A549 (cell line): ENCODE data around the gene IST1. TPM values are rescaled to one million over a fixed set of nuclear protein-coding genes. Genes with fewer than 3 reads are reported as not detected.

ENCODE experiments used
- ATAC-seq, 2 experiments: fragments of 200-7000 bp in 1 of 2; fragments of >200 bp in 1 of 2; cut with Nextera tagmentation in 1 of 2; cut with Tn5 transposase in 1 of 2; 3 replicates each; pipeline versions ENCODE4 v1.8.0 to v1.9.1; 2018 to 2020; ENCODE audit warnings: mild to moderate bottlenecking in 1 of 2, moderate library complexity in 1 of 2
- CTCF ChIA-PET: fragments of 300-600 bp; sonication (Branson Sonifier 250); formaldehyde crosslinking; extraction: SDS; loops from one replicate; lab custom pipeline; 2021; ENCODE audit warnings: antibody characterized with exemption, inconsistent platforms; lab: Yijun Ruan, JAX
- POLR2A ChIA-PET: fragments of 350-600 bp; formaldehyde crosslinking; extraction: SDS; loops from one replicate; lab custom pipeline; 2021; ENCODE audit warnings: antibody characterized with exemption, inconsistent platforms; lab: Yijun Ruan, JAX
- DNase-seq, 2 experiments: peaks; one replicate each; pipeline versions ENCODE4 v3.0.0 to v3.0.0-alpha.2; 2011 to 2016; ENCODE audit warnings: low read depth in 1 of 2, low spot score in 1 of 2
- FAIRE-seq: peaks from 2 replicates; lab custom pipeline; 2011; peaks lifted over from hg19 to GRCh38; lab: Jason Lieb, UNC
- H3K27ac ChIP-seq, 2 experiments: fragments of >200 bp; sonication (Bioruptor Twin); formaldehyde crosslinking; 3 replicates each; pipeline ENCODE4 v1.5.1; 2016 to 2017
- H3K4me1 ChIP-seq: fragments of >200 bp; sonication (Bioruptor Twin); formaldehyde crosslinking; 3 replicates; pipeline ENCODE4 v1.6.1; 2016
- H3K4me2 ChIP-seq: fragments of >200 bp; sonication (Bioruptor Twin); formaldehyde crosslinking; 3 replicates; pipeline ENCODE4 v1.6.1; 2016
- H3K4me3 ChIP-seq: fragments of >200 bp; sonication (Bioruptor Twin); formaldehyde crosslinking; 3 replicates; pipeline ENCODE4 v1.5.1; 2016
- H3K9me3 ChIP-seq: fragments of >200 bp; sonication (Bioruptor Twin); formaldehyde crosslinking; 3 replicates; pipeline ENCODE4 v1.6.1; 2016
- BHLHE40 ChIP-seq: IDR thresholded peaks from 2 replicates; pipeline ENCODE4 v1.6.1; 2012; ENCODE audit warnings: low read depth, low read length, inconsistent platforms
- CEBPB ChIP-seq, 2 experiments: fragments of >200 bp in 1 of 2; sonication (Bioruptor Twin) in 1 of 2; formaldehyde crosslinking in 1 of 2; IDR thresholded peaks; 2 replicates each; pipeline ENCODE4 v1.6.1; 2012 to 2016
- CHD2 ChIP-seq: fragments of 150-350 bp; IDR thresholded peaks from 2 replicates; pipeline ENCODE4 v1.6.1; 2014; ENCODE audit warnings: low read length; ENCODE audit not compliant: partially characterized antibody
- EHF ChIP-seq: fragments of 250-450 bp; sonication (Bioruptor Pico); IDR thresholded peaks from 2 replicates; pipeline ENCODE4 v1.5.0; 2020; ENCODE audit warnings: mild to moderate bottlenecking
- EHMT2 ChIP-seq: fragments of 200-600 bp; sonication (generic); IDR thresholded peaks from 2 replicates; pipeline ENCODE4 v1.6.1; 2016; ENCODE audit warnings: antibody characterized with exemption, low read depth, mild to moderate bottlenecking, moderate library complexity
- FOSL2 ChIP-seq, 2 experiments: fragments of 450-650 bp in 1 of 2; fragments of >200 bp in 1 of 2; sonication (Bioruptor Twin) in 1 of 2; formaldehyde crosslinking; IDR thresholded peaks; 2 replicates each; pipeline versions ENCODE4 v1.5.0 to v1.6.1; 2016 to 2020; ENCODE audit warnings: mild to moderate bottlenecking in 1 of 2, moderate library complexity in 1 of 2
- HOXB5 ChIP-seq: fragments of 250-450 bp; sonication (Bioruptor Pico); IDR thresholded peaks from 2 replicates; pipeline ENCODE4 v1.5.0; 2020; ENCODE audit warnings: mild to moderate bottlenecking, moderate library complexity
- JUN ChIP-seq, 2 experiments: fragments of >200 bp; sonication (Bioruptor Twin); formaldehyde crosslinking; IDR thresholded peaks; 2 replicates in 1 of 2; 3 replicates in 1 of 2; pipeline ENCODE4 v1.6.1; 2016 to 2017
- JUNB ChIP-seq: fragments of >200 bp; sonication (Bioruptor Twin); formaldehyde crosslinking; IDR thresholded peaks from 2 replicates; pipeline ENCODE4 v1.6.1; 2016
- KDM5A ChIP-seq: fragments of 200-600 bp; sonication (generic); IDR thresholded peaks from 2 replicates; pipeline ENCODE4 v1.6.1; 2016; ENCODE audit warnings: antibody characterized with exemption, mild to moderate bottlenecking
- MAZ ChIP-seq: fragments of 150-350 bp; IDR thresholded peaks from 2 replicates; pipeline ENCODE4 v1.6.1; 2014; ENCODE audit warnings: antibody characterized with exemption, low read depth, low read length, borderline replicate concordance
- MYC ChIP-seq: IDR thresholded peaks from 2 replicates; pipeline ENCODE4 v1.6.1; 2012; ENCODE audit warnings: mild to moderate bottlenecking, inconsistent platforms, low read length, improper control_type of control experiment, borderline replicate concordance
- PHF8 ChIP-seq: fragments of 200-600 bp; sonication (generic); IDR thresholded peaks from 2 replicates; pipeline ENCODE4 v1.6.1; 2016; ENCODE audit warnings: low read depth, mild to moderate bottlenecking, antibody characterized with exemption, moderate library complexity, borderline replicate concordance
- POLR2A ChIP-seq: IDR thresholded peaks from 2 replicates; pipeline ENCODE4 v1.6.1; 2012; ENCODE audit warnings: mild to moderate bottlenecking, low read length
- RAD21 ChIP-seq, 2 experiments: fragments of >200 bp in 1 of 2; sonication (Bioruptor Twin) in 1 of 2; formaldehyde crosslinking in 1 of 2; IDR thresholded peaks in 1 of 2; conservative IDR thresholded peaks in 1 of 2; 2 replicates in 1 of 2; 3 replicates in 1 of 2; pipeline ENCODE4 v1.6.1; 2012 to 2018; ENCODE audit warnings: inconsistent platforms in 1 of 2
- RARB ChIP-seq: fragments of 250-450 bp; sonication (Bioruptor Pico); IDR thresholded peaks from 2 replicates; pipeline ENCODE4 v1.8.0; 2021; ENCODE audit warnings: mild to moderate bottlenecking, moderate library complexity
- SREBF2 ChIP-seq: fragments of 450-650 bp; IDR thresholded peaks from 2 replicates; pipeline ENCODE4 v1.6.1; 2014; ENCODE audit warnings: mild to moderate bottlenecking, moderate library complexity
- WGBS: methylation state at CpG from one replicate; pipeline ENCODE4 v1.1.6; 2017; ENCODE audit errors: missing lambda C conversion rate; 5-methylcytosine and 5-hydroxymethylcytosine counted together
- polyA plus RNA-seq, 4 experiments: library from polyadenylated mRNA; depleted of rRNA in 3 of 4; stranded (reverse); fragments of >200 nt; fragmentation: RNase III in 1 of 4; extraction: RNeasy Plus Mini Kit Qiagen cat#74134 plus additional on column Dnase treatment in 1 of 4; gene quantifications; 2 replicates in 3 of 4; 3 replicates in 1 of 4; pipeline ENCODE4 v1.2.3, GENCODE V29; 2011 to 2017
- TF ChIP-seq, protein P1 (sequence below): fragments of 450-650 bp; IDR thresholded peaks from 2 replicates; pipeline ENCODE4 v1.6.1; 2014; ENCODE audit warnings: antibody characterized with exemption
- TF ChIP-seq, protein P2 (sequence below): IDR thresholded peaks from 2 replicates; pipeline ENCODE4 v1.6.1; 2012
- TF ChIP-seq, protein P3 (sequence below): fragments of 250-450 bp; sonication (Bioruptor Pico); IDR thresholded peaks from 2 replicates; pipeline ENCODE4 v1.5.0; 2021; ENCODE audit warnings: mild to moderate bottlenecking, moderate library complexity, borderline replicate concordance
- TF ChIP-seq, protein P4 (sequence below): IDR thresholded peaks from 2 replicates; pipeline ENCODE4 v1.6.1; 2012
- TF ChIP-seq, protein P5 (sequence below): fragments of 250-450 bp; sonication (Bioruptor Pico); IDR thresholded peaks from 2 replicates; pipeline ENCODE4 v1.5.0; 2020; ENCODE audit warnings: low read depth, mild to moderate bottlenecking, moderate library complexity
- TF ChIP-seq, protein P6 (sequence below): fragments of >200 bp; sonication (Bioruptor Twin); formaldehyde crosslinking; IDR thresholded peaks from 3 replicates; pipeline ENCODE4 v1.6.1; 2016
- TF ChIP-seq, protein P7 (sequence below): fragments of 200-600 bp; sonication (generic); IDR thresholded peaks from 2 replicates; pipeline ENCODE4 v1.6.1; 2016; ENCODE audit warnings: antibody characterized with exemption, mild to moderate bottlenecking, moderate library complexity

Gene IST1
- polyA plus RNA-seq, 2 of the 4 experiments (the other 2 are of a cell fraction), result 178 to 290 TPM

DNA sequence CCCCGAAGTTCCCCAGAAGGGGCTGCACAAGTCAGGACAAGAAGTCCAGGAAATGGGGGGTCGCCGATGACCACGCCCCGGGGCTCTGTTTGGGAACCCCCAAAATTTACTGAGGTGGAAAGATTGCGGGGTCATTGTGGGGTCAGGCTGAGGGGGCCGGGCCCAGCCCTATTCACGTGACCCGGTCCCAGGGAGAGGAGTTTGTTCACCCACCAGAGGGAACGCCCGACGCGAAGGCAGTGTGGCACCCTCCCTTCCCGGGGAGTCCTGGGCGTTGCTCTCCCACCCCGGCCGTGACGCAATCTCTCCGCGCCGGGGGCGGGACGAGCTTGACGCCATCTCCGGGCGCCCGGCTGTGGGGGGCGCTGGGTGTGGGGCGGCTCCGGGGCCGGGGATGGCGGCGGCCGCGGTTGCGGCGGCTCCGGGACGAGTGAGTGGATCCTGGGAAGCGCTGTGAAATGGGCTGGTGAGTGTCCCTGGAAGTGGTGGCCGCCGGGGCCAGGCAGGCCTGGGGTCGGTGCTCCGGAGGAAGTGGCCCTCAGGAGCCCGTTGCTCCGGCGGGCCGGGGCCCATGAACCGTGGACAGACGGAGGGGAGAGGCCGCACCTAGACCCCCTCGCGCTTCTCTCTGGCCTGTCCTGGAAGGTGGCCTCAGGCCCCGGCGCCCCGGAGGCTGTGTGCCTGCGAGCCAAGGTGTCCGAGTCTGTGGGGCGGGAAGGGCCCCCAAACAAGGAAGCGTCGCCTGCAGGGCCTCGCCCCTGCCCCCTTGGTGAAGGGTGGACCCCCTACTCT, 49.5 kb upstream of the IST1 start, which contains the start of gene ATXN1L:
TSS of gene ATXN1L (plus strand) at position 338 of the 792 bp plus-strand sequence. CDS start 3,765 bp downstream, outside the sequence.
- CTCF ChIA-PET, result interaction anchor here (1.2 kb wide), 1 partner anchor 116 kb away, joined by 3 read pairs; no protein-coding TSS in a partner anchor
- TF ChIP-seq, protein P1, sequence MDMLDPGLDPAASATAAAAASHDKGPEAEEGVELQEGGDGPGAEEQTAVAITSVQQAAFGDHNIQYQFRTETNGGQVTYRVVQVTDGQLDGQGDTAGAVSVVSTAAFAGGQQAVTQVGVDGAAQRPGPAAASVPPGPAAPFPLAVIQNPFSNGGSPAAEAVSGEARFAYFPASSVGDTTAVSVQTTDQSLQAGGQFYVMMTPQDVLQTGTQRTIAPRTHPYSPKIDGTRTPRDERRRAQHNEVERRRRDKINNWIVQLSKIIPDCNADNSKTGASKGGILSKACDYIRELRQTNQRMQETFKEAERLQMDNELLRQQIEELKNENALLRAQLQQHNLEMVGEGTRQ, result peak; percentile 76
- TF ChIP-seq SREBF2, result no peak
- no peak for TF ChIP-seq HOXB5 (CRISPR knock-in tag)
- TF ChIP-seq, protein P2, sequence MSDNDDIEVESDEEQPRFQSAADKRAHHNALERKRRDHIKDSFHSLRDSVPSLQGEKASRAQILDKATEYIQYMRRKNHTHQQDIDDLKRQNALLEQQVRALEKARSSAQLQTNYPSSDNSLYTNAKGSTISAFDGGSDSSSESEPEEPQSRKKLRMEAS, result peak; percentile 67
- TF ChIP-seq JUN (IDR thresholded peaks at IDR 0.05), result peak; percentile 70 to 92
- TF ChIP-seq MYC, result 0 out of 2 replicates have a peak, but pooled peaks have one; percentile 55
- no peak for TF ChIP-seq EHF (CRISPR knock-in tag)
- TF ChIP-seq, protein P3, sequence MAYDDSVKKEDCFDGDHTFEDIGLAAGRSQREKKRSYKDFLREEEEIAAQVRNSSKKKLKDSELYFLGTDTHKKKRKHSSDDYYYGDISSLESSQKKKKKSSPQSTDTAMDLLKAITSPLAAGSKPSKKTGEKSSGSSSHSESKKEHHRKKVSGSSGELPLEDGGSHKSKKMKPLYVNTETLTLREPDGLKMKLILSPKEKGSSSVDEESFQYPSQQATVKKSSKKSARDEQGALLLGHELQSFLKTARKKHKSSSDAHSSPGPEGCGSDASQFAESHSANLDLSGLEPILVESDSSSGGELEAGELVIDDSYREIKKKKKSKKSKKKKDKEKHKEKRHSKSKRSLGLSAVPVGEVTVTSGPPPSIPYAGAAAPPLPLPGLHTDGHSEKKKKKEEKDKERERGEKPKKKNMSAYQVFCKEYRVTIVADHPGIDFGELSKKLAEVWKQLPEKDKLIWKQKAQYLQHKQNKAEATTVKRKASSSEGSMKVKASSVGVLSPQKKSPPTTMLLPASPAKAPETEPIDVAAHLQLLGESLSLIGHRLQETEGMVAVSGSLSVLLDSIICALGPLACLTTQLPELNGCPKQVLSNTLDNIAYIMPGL, result no peak
- TF ChIP-seq KDM5A, result peak; percentile 75
- TF ChIP-seq FOSL2 (IDR thresholded peaks at IDR 0.05), result no peak
- TF ChIP-seq FOSL2 (CRISPR knock-in tag; IDR thresholded peaks at IDR 0.05), result peak; percentile 43; the same call in 1 of the 2 replicates
- TF ChIP-seq, protein P4, sequence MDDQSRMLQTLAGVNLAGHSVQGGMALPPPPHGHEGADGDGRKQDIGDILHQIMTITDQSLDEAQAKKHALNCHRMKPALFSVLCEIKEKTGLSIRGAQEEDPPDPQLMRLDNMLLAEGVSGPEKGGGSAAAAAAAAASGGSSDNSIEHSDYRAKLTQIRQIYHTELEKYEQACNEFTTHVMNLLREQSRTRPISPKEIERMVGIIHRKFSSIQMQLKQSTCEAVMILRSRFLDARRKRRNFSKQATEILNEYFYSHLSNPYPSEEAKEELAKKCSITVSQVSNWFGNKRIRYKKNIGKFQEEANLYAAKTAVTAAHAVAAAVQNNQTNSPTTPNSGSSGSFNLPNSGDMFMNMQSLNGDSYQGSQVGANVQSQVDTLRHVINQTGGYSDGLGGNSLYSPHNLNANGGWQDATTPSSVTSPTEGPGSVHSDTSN, result 0 out of 2 replicates have a peak, but pooled peaks have one; percentile 20
- TF ChIP-seq RARB (CRISPR knock-in tag), result peak; percentile 31; the same call in 1 of the 2 replicates
- TF ChIP-seq RAD21 (conservative IDR thresholded peaks at IDR 0.05 in 1 of 2, IDR thresholded peaks at IDR 0.05 in 1 of 2), result peak in 1 of 2 experiments; percentile 29; a peak in 1 of 5 replicates
- peak; percentile 97 for TF ChIP-seq MAZ
- TF ChIP-seq BHLHE40, result 0 out of 2 replicates have a peak, but pooled peaks have one; percentile 38
- TF ChIP-seq, protein P5, sequence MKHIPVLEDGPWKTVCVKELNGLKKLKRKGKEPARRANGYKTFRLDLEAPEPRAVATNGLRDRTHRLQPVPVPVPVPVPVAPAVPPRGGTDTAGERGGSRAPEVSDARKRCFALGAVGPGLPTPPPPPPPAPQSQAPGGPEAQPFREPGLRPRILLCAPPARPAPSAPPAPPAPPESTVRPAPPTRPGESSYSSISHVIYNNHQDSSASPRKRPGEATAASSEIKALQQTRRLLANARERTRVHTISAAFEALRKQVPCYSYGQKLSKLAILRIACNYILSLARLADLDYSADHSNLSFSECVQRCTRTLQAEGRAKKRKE (CRISPR knock-in tag), result no peak
- TF ChIP-seq PHF8, result peak; percentile 97
- TF ChIP-seq EHMT2, result no peak
- TF ChIP-seq, protein P6, sequence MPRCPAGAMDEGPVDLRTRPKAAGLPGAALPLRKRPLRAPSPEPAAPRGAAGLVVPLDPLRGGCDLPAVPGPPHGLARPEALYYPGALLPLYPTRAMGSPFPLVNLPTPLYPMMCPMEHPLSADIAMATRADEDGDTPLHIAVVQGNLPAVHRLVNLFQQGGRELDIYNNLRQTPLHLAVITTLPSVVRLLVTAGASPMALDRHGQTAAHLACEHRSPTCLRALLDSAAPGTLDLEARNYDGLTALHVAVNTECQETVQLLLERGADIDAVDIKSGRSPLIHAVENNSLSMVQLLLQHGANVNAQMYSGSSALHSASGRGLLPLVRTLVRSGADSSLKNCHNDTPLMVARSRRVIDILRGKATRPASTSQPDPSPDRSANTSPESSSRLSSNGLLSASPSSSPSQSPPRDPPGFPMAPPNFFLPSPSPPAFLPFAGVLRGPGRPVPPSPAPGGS, result peak; percentile 88
- TF ChIP-seq, protein P7, sequence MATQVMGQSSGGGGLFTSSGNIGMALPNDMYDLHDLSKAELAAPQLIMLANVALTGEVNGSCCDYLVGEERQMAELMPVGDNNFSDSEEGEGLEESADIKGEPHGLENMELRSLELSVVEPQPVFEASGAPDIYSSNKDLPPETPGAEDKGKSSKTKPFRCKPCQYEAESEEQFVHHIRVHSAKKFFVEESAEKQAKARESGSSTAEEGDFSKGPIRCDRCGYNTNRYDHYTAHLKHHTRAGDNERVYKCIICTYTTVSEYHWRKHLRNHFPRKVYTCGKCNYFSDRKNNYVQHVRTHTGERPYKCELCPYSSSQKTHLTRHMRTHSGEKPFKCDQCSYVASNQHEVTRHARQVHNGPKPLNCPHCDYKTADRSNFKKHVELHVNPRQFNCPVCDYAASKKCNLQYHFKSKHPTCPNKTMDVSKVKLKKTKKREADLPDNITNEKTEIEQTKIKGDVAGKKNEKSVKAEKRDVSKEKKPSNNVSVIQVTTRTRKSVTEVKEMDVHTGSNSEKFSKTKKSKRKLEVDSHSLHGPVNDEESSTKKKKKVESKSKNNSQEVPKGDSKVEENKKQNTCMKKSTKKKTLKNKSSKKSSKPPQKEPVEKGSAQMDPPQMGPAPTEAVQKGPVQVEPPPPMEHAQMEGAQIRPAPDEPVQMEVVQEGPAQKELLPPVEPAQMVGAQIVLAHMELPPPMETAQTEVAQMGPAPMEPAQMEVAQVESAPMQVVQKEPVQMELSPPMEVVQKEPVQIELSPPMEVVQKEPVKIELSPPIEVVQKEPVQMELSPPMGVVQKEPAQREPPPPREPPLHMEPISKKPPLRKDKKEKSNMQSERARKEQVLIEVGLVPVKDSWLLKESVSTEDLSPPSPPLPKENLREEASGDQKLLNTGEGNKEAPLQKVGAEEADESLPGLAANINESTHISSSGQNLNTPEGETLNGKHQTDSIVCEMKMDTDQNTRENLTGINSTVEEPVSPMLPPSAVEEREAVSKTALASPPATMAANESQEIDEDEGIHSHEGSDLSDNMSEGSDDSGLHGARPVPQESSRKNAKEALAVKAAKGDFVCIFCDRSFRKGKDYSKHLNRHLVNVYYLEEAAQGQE, result 0 out of 2 replicates have a peak, but pooled peaks have one; percentile 18
- peak; percentile 53 to 83; a peak in 2 of 4 replicates for TF ChIP-seq CEBPB (IDR thresholded peaks at IDR 0.05)
- no peak for TF ChIP-seq JUNB
- TF ChIP-seq POLR2A, result peak; percentile 92
- no peak for TF ChIP-seq CHD2
- POLR2A ChIA-PET, result interaction anchor here (1.0 to 1.5 kb wide), 2 partner anchors 37 to 49 kb away, joined by 4 to 5 read pairs; partner anchors contain the start of gene AP1G1
- H3K4me1 ChIP-seq, result peaks cover 7% of the 10 kb centered on the region
- peak; percentile 97 for ATAC-seq
- H3K9me3 ChIP-seq, result no peaks in the 10 kb centered on the region
- under 1% methylated on average over 19 of the region's 62 CpGs for WGBS
- peak within 1 kb of the TSS; percentile 96 to 99 for H3K27ac ChIP-seq
- peak within 1 kb of the TSS; percentile 99 for H3K4me3 ChIP-seq
- DNase-seq, result peak; percentile 94 to 97
- FAIRE-seq, result no peak
- H3K4me2 ChIP-seq, result peak within 1 kb of the TSS; percentile 99
